HepG2 (cell line): ENCODE measurements around the gene CDV3. TPM values are rescaled to one million over a fixed set of nuclear protein-coding genes. Genes with fewer than 3 reads are reported as not detected.

Experiments used
- ATAC-seq: fragments of 200-7000 bp; cut with Tn5 transposase; 3 replicates; pipeline ENCODE4 v1.9.1; 2020; ENCODE audit warnings: mild to moderate bottlenecking, moderate library complexity
- BruUV-seq: library from RNA; stranded (reverse); fragments of 400-500 nt; replicated peaks from 2 replicates; lab custom pipeline; 2021; lab: Mats Ljungman, UMichigan
- CTCF ChIA-PET: fragments of 300-600 bp; formaldehyde crosslinking; extraction: SDS; loops from one replicate; lab custom pipeline; 2021; ENCODE audit warnings: low total read pairs, inconsistent platforms, low intra/inter-chr PET ratio; lab: Yijun Ruan, JAX
- POLR2A ChIA-PET: fragments of 350-600 bp; sonication (Branson Sonifier 250); formaldehyde crosslinking; loops from one replicate; lab custom pipeline; 2020; ENCODE audit warnings: antibody characterized with exemption, inconsistent platforms; lab: Yijun Ruan, JAX
- DNase-seq: peaks from one replicate; pipeline ENCODE4 v3.0.0-alpha.2; 2015; ENCODE audit warnings: low spot score
- FAIRE-seq: peaks from 3 replicates; lab custom pipeline; 2011; peaks lifted over from hg19 to GRCh38; lab: Jason Lieb, UNC
- H2AFZ ChIP-seq: one replicate; pipeline ENCODE4 v1.6.1; 2011; ENCODE audit warnings: low read length, inconsistent platforms
- H3K27ac ChIP-seq: fragments of 300-600 bp; 3 replicates; pipeline ENCODE4 v1.8.0; 2011; ENCODE audit warnings: mixed run types, mild to moderate bottlenecking, mixed read lengths, low read length, inconsistent platforms; ENCODE audit not compliant: insufficient read depth; ENCODE audit errors: extremely low read length
- H3K27me3 ChIP-seq, 2 experiments: fragments of 200-600 bp in 1 of 2; 2 replicates in 1 of 2; 3 replicates in 1 of 2; pipeline versions ENCODE4 v1.6.0 to v1.8.0; 2011; ENCODE audit warnings: low read length in 2 of 2, mild to moderate bottlenecking in 2 of 2, moderate library complexity in 2 of 2, inconsistent platforms in 1 of 2; ENCODE audit not compliant: insufficient read depth in 2 of 2, control insufficient read depth in 1 of 2
- H3K36me3 ChIP-seq, 2 experiments: fragments of 200-600 bp in 1 of 2; replicated peaks in 1 of 2; 2 replicates in 1 of 2; 3 replicates in 1 of 2; pipeline versions ENCODE4 v1.5.1 to v1.8.0; 2011; ENCODE audit warnings: low read length in 2 of 2, inconsistent platforms in 1 of 2; ENCODE audit not compliant: insufficient read depth in 2 of 2, control insufficient read depth in 1 of 2
- H3K4me1 ChIP-seq: 2 replicates; pipeline ENCODE4 v1.5.1; 2012; ENCODE audit warnings: low read length, inconsistent platforms; ENCODE audit not compliant: insufficient read depth
- H3K4me2 ChIP-seq: 2 replicates; pipeline ENCODE4 v1.6.0; 2011; ENCODE audit warnings: low read depth, low read length, inconsistent platforms
- H3K4me3 ChIP-seq, 3 experiments: fragments of 200-600 bp in 1 of 3; sonication (generic), shearing (Covaris generic) in 1 of 3; replicated peaks in 1 of 3; 2 replicates each; pipeline ENCODE4 v1.5.1; 2011 to 2016; ENCODE audit warnings: low read length in 3 of 3, inconsistent platforms in 2 of 3, low read depth in 2 of 3, mild to moderate bottlenecking in 2 of 3, control low read depth in 1 of 3, mixed read lengths in 1 of 3; ENCODE audit not compliant: insufficient read depth in 1 of 3
- H3K79me2 ChIP-seq: one replicate; pipeline ENCODE4 v1.6.1; 2011; ENCODE audit warnings: low read length, inconsistent platforms; ENCODE audit not compliant: insufficient read depth
- H3K9ac ChIP-seq: 2 replicates; pipeline ENCODE4 v1.6.0; 2011; ENCODE audit warnings: mild to moderate bottlenecking, low read depth, low read length, inconsistent platforms; ENCODE audit not compliant: insufficient read depth
- H3K9me3 ChIP-seq: 2 replicates; pipeline ENCODE4 v1.5.1; 2012; ENCODE audit warnings: mild to moderate bottlenecking, low read length
- H4K20me1 ChIP-seq: 2 replicates; pipeline ENCODE4 v1.6.0; 2011; ENCODE audit warnings: inconsistent platforms, mild to moderate bottlenecking, low read length, moderate library complexity; ENCODE audit not compliant: insufficient read depth
- BORCS8-MEF2B ChIP-seq: sonication (generic); formaldehyde crosslinking; IDR thresholded peaks from 2 replicates; pipeline ENCODE4 v1.8.0; 2022; ENCODE audit warnings: mild to moderate bottlenecking, missing genetic modification reagents
- CREB1 ChIP-seq, 2 experiments: fragments of 450-650 bp in 1 of 2; IDR thresholded peaks; 2 replicates each; pipeline ENCODE4 v1.6.1; 2016 to 2017; ENCODE audit warnings: control low read depth in 1 of 2, mild to moderate bottlenecking in 1 of 2, missing compliant biosample characterization in 1 of 2, missing genetic modification characterization in 1 of 2
- GATAD2A ChIP-seq: IDR thresholded peaks from 2 replicates; pipeline ENCODE4 v1.6.1; 2016
- HOXA3 ChIP-seq: sonication (generic); formaldehyde crosslinking; IDR thresholded peaks from 2 replicates; pipeline ENCODE4 v1.5.0; 2020; ENCODE audit warnings: missing genetic modification reagents
- KDM3A ChIP-seq: IDR thresholded peaks from 2 replicates; pipeline ENCODE4 v1.6.1; 2018; ENCODE audit warnings: low read depth, missing compliant biosample characterization
- MEF2D ChIP-seq: sonication (generic); formaldehyde crosslinking; IDR thresholded peaks from 2 replicates; pipeline ENCODE4 v1.5.1; 2020; ENCODE audit warnings: mild to moderate bottlenecking, missing genetic modification reagents
- NFRKB ChIP-seq: fragments of 450-650 bp; IDR thresholded peaks from 2 replicates; pipeline ENCODE4 v1.6.1; 2017
- PAXIP1 ChIP-seq: sonication (generic); formaldehyde crosslinking; conservative IDR thresholded peaks from 2 replicates; pipeline ENCODE4 v1.4.0; 2020; ENCODE audit warnings: mild to moderate bottlenecking, missing genetic modification reagents, moderate library complexity
- TEAD3 ChIP-seq: optimal IDR thresholded peaks from 2 replicates; pipeline ENCODE3; 2016; ENCODE audit warnings: borderline replicate concordance
- ZNF292 ChIP-seq: sonication (generic); formaldehyde crosslinking; IDR thresholded peaks from 2 replicates; pipeline ENCODE4 v1.8.1; 2022; ENCODE audit warnings: mild to moderate bottlenecking, low read depth, missing genetic modification reagents, borderline replicate concordance
- ZNF646 ChIP-seq: sonication (generic); formaldehyde crosslinking; IDR thresholded peaks from 2 replicates; pipeline ENCODE4 v1.9.0; 2021; ENCODE audit warnings: mild to moderate bottlenecking, missing genetic modification reagents
- ZNF780A ChIP-seq: sonication (generic); formaldehyde crosslinking; IDR thresholded peaks from 2 replicates; pipeline ENCODE4 v1.8.0; 2022; ENCODE audit warnings: mild to moderate bottlenecking, missing genetic modification reagents, moderate library complexity
- ZNF784 ChIP-seq: sonication (generic); formaldehyde crosslinking; IDR thresholded peaks from 2 replicates; pipeline ENCODE4 v1.5.1; 2020; ENCODE audit warnings: missing genetic modification reagents, mild to moderate bottlenecking, borderline replicate concordance
- WGBS: methylation state at CpG from one replicate; pipeline ENCODE4 v1.1.6; 2017; ENCODE audit warnings: low lambda C conversion rate; 5-methylcytosine and 5-hydroxymethylcytosine counted together
- in situ Hi-C: cut with HindIII; loops from 2 replicates; pipeline ENCODE4 v1.10.0; 2017; ENCODE audit warnings: low pct_unique_long_range_greater_than_20kb; ENCODE audit not compliant: extremely low pct_ligation_motif_present
- intact Hi-C: fragments of 100-400 bp; cut with micrococcal nuclease; formaldehyde crosslinking; loops from one replicate; pipeline ENCODE4 v1.10.0; 2022; ENCODE audit not compliant: unreplicated experiment
- polyA plus RNA-seq, 8 experiments: library from polyadenylated mRNA; depleted of rRNA in 3 of 8; stranded (reverse) in 7 of 8; unstranded in 1 of 8; fragments of >200 nt; fragmentation: Illumina TruSeq in 4 of 8; extraction: Trizol in 4 of 8; gene quantifications; 2 replicates each; pipeline versions ENCODE4 v1.2.1 to v1.2.3, GENCODE V29; 2011 to 2016; ENCODE audit warnings: low read depth in 4 of 8, missing spikeins in 1 of 8, mixed read lengths in 1 of 8; ENCODE audit not compliant: insufficient read depth in 1 of 8
- total RNA-seq, 5 experiments: library from RNA; depleted of rRNA; stranded (reverse); fragments of >200 nt; fragmentation: Illumina TruSeq; extraction: Trizol; gene quantifications; 2 replicates each; pipeline ENCODE4 v1.2.3, GENCODE V29; 2016; ENCODE audit warnings: low read depth in 1 of 5

Gene CDV3
- total and polyA plus RNA-seq, 2 of the 13 experiments (the other 11 are each of a cell fraction or from before 2014, with no cell fraction given): 46.6 to 145 TPM

DNA sequence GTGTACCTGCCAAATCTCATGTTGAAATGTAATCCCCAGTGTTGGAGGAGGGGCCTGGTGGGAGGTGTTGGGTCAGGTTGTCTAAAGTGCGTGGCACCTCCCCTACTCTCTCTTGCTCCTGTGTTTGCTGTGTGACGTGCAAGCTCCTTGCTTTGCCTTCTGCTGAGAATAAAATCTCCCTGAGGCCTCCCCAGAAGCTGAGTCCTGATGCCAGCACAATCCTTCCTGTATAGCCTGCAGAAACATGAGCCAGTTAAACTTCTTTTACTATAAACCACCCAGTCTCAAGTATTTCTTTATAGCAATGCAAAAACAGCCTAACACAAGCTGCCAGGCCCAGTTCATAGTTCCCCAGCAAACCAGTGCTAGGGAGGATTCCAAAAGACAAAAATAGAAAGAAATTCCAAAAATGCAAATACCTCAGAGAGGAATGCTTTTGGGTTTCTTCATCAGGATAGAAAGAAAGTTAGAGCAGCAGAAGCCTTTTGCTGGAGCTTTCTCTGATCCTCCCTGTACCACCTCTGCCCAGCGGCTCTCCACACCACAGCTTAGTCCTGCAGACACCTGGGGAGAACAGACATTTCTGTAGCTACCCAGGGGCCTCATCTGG, 25.9 kb upstream of the CDV3 start:
- 12% methylated on average over 2 of the region's 3 CpGs for WGBS
- H2AFZ ChIP-seq: no peak overlapping the region
- FAIRE-seq (peak; percentile 36), DNase-seq (peak; percentile 46), ATAC-seq (peak; percentile 57)
- peak overlapping the region; percentile 66 for H3K4me2 ChIP-seq
- H3K27ac ChIP-seq: peak overlapping the region; percentile 5
- no peaks in the 10 kb centered on the region; a peak in 1 of 5 replicates for H3K27me3 ChIP-seq
- no peaks in the 10 kb centered on the region for H3K36me3 ChIP-seq
- peaks cover 74% of the 10 kb centered on the region for H3K4me1 ChIP-seq
- TF ChIP-seq PAXIP1 (CRISPR knock-in tag) (peak; percentile 17; the same call in 1 of the 2 replicates), ZNF784 (CRISPR knock-in tag) (no peak), ZNF646 (CRISPR knock-in tag) (0 out of 2 replicates have a peak, but pooled peaks have one; percentile 0), GATAD2A (CRISPR knock-in tag) (0 out of 2 replicates have a peak, but pooled peaks have one; percentile 11), MEF2D (CRISPR knock-in tag) (peak; percentile 34; the same call in 1 of the 2 replicates), KDM3A (CRISPR knock-in tag) (no peak), ZNF292 (CRISPR knock-in tag) (0 out of 2 replicates have a peak, but pooled peaks have one; percentile 27), BORCS8-MEF2B (no peak), HOXA3 (no peak), TEAD3 (CRISPR knock-in tag) (peak; percentile 12), CREB1 (IDR thresholded peaks at IDR 0.05) (no peak), CREB1 (CRISPR knock-in tag; IDR thresholded peaks at IDR 0.05) (peak; percentile 17; the same call in 1 of the 2 replicates), NFRKB (no peak), ZNF780A (CRISPR knock-in tag) (no peak)
- ChIA-PET CTCF (no interaction called here), POLR2A (interaction anchor here (0.8 to 2.2 kb wide), 3 partner anchors 25 to 31 kb away, joined by 3 to 19 read pairs (median 3); partner anchors contain the start of gene CDV3)
- in situ Hi-C loops: no loop called here
- intact Hi-C loops: no loop called here
- no TSS peak for BruUV-seq
- no peaks in the 10 kb centered on the region for H4K20me1 ChIP-seq
- peak overlapping the region; percentile 45; the same call in 1 of the 2 replicates for H3K9ac ChIP-seq
- H3K79me2 ChIP-seq: no peaks in the 10 kb centered on the region
- peak overlapping the region in 1 of 3 experiments; percentile 41; a peak in 2 of 6 replicates for H3K4me3 ChIP-seq
- no peaks in the 10 kb centered on the region for H3K9me3 ChIP-seq
